ENCODE results near the gene TMEM175. TPM values are rescaled to one million over a fixed set of nuclear protein-coding genes. Genes with fewer than 3 reads are reported as not detected.

The TMEM175 gene
- total and polyA plus RNA-seq, 9 of the 15 experiments (the other 6 are each of a cell fraction or from before 2014, with no cell fraction given): 0.13 to 30.9 (median 9.4) TPM

DNA sequence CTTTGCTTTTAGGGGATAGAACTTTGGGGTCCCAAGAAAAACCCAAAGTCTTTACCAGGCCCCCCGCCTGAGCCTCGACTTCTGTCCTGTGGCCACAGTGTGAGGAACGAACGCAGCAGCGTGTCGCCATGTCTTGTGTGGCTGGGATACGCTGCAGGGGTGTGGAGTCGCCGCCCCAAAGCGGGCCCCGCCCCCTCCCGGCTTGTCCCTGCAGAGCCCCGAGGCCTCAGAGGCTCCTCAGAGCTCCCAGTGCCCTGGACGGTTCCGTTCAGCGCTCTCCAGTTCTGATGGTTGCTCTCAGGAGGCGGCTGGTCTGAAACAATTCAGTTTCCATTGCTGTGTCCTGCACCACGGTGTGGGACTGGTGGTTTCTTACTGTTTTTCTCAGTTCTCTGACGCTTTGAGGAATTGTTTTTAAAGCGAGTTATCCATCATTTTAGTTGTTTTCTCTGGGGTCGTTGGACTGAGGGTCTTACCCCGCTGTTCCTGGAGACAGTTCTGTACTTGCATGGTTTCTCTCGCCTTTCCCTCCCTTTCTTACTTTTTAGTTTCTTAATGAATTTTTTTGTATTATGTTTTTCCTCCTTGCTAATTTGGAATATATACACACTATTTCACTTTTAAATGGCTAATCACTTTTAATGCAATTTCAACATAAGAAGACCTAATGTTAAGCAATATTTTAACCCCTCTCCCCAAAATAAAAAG lies 53.0 kb downstream of the TMEM175 start (continued):
- TF ChIP-seq, protein P1, sequence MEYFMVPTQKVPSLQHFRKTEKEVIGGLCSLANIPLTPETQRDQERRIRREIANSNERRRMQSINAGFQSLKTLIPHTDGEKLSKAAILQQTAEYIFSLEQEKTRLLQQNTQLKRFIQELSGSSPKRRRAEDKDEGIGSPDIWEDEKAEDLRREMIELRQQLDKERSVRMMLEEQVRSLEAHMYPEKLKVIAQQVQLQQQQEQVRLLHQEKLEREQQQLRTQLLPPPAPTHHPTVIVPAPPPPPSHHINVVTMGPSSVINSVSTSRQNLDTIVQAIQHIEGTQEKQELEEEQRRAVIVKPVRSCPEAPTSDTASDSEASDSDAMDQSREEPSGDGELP (CRISPR knock-in tag; IDR thresholded peaks at IDR 0.05; ENCODE audit: borderline replicate concordance): peak; percentile 60; the same call in 1 of the 2 replicates
- TF ChIP-seq, protein P2, sequence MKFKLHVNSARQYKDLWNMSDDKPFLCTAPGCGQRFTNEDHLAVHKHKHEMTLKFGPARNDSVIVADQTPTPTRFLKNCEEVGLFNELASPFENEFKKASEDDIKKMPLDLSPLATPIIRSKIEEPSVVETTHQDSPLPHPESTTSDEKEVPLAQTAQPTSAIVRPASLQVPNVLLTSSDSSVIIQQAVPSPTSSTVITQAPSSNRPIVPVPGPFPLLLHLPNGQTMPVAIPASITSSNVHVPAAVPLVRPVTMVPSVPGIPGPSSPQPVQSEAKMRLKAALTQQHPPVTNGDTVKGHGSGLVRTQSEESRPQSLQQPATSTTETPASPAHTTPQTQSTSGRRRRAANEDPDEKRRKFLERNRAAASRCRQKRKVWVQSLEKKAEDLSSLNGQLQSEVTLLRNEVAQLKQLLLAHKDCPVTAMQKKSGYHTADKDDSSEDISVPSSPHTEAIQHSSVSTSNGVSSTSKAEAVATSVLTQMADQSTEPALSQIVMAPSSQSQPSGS (CRISPR knock-in tag; IDR thresholded peaks at IDR 0.05): no peak
- TF ChIP-seq POLR2A (conservative IDR thresholded peaks at IDR 0.05) (peak; percentile 76), ZNF511 (CRISPR knock-in tag; IDR thresholded peaks at IDR 0.05) (no peak)

GRCh38 chr4:986428-986878 lies 54.2 kb downstream of the TMEM175 start:
- peaks cover 25% of the 10 kb centered on the region for H3K79me2 ChIP-seq (ENCODE audit: control insufficient read depth, insufficient read depth, low read length)
- H2AFZ ChIP-seq (ENCODE audit: low read depth, low read length): peak overlapping the region; percentile 86
- DNase-seq (ENCODE audit: extremely low read depth in 1 of 4, low spot score in 3 of 4) (no peak), ATAC-seq (peak; percentile 26), FAIRE-seq (peak; percentile 82)
- no peaks in the 10 kb centered on the region; the same call in 1 of the 2 replicates for H3K9me3 ChIP-seq (replicated peaks; ENCODE audit: control insufficient read depth, insufficient read depth, low read depth, low read length)
- peak overlapping the region; percentile 68 for H3K4me3 ChIP-seq
- in situ Hi-C loops (cut with MboI): no loop called here
- BruUV-seq (replicated peaks): TSS peak; percentile 69
- intact Hi-C loops (cut with micrococcal nuclease): loop anchor here (2.0 to 10.0 kb wide), 5 partner anchors 54 to 302 kb away; partner anchors contain the start of genes GAK, SLC49A3 and TMEM175
- WGBS (ENCODE audit: insufficient coverage, low coverage, missing lambda C conversion rate): under 1% methylated on average over 14 of the region's 14 CpGs
- peak overlapping the region; percentile 79 for H3K27ac ChIP-seq (ENCODE audit: extremely low read depth, low read depth, low read length)
- H4K20me1 ChIP-seq (replicated peaks; ENCODE audit: control insufficient read depth, insufficient read depth, low read length): no peaks in the 10 kb centered on the region
- H3K9ac ChIP-seq (ENCODE audit: insufficient read depth in 1 of 2, low read depth in 2 of 2, low read length in 2 of 2): peak overlapping the region; percentile 75 to 90
- H3K9me1 ChIP-seq (ENCODE audit: control insufficient read depth, insufficient read depth, low read length): no peaks in the 10 kb centered on the region
- peaks cover 20 to 68% of the 10 kb centered on the region in 2 experiments; a peak in 4 of 5 replicates for H3K4me1 ChIP-seq (replicated peaks in 1 of 2; ENCODE audit: control insufficient read depth in 2 of 2, insufficient read depth in 2 of 2, low read length in 2 of 2)
- ChIA-PET POLR2A (interaction anchor here (0.6 to 1.6 kb wide), 8 partner anchors 7 to 83 kb away, joined by 3 to 6 read pairs (median 3); partner anchors contain the start of genes DGKQ and SLC26A1), CTCF (ENCODE audit: low intra/inter-chr PET ratio) (interaction anchor here (0.9 to 1.4 kb wide), 2 partner anchors 109 to 244 kb away, joined by 3 to 5 read pairs; no protein-coding TSS in a partner anchor)
- H3K27me3 ChIP-seq (ENCODE audit: control insufficient read depth in 2 of 2, insufficient read depth in 2 of 2, low read length in 2 of 2): no peaks in the 10 kb centered on the region
- H3K4me2 ChIP-seq (ENCODE audit: insufficient read depth, low read length): peak overlapping the region; percentile 85
- peaks cover 16% of the 10 kb centered on the region; the same call in 1 of the 3 replicates for H3K36me3 ChIP-seq (ENCODE audit: control insufficient read depth, insufficient read depth, low read length)
- TF ChIP-seq ELF1 (tag; IDR thresholded peaks at IDR 0.05): no peak
- peak; percentile 48; the same call in 1 of the 2 replicates for TF ChIP-seq HLTF (IDR thresholded peaks at IDR 0.05)
- peak; percentile 53; the same call in 1 of the 2 replicates for TF ChIP-seq GABPB1 (CRISPR knock-in tag; IDR thresholded peaks at IDR 0.05)
- no peak for TF ChIP-seq ZNF75A (CRISPR knock-in tag; IDR thresholded peaks at IDR 0.05)
- peak; percentile 24; the same call in 1 of the 2 replicates for TF ChIP-seq PML (IDR thresholded peaks at IDR 0.05; ENCODE audit: low read length)
- no peak for TF ChIP-seq ZNF699 (CRISPR knock-in tag; IDR thresholded peaks at IDR 0.05; ENCODE audit: insufficient replicate concordance)
- TF ChIP-seq, protein P3, sequence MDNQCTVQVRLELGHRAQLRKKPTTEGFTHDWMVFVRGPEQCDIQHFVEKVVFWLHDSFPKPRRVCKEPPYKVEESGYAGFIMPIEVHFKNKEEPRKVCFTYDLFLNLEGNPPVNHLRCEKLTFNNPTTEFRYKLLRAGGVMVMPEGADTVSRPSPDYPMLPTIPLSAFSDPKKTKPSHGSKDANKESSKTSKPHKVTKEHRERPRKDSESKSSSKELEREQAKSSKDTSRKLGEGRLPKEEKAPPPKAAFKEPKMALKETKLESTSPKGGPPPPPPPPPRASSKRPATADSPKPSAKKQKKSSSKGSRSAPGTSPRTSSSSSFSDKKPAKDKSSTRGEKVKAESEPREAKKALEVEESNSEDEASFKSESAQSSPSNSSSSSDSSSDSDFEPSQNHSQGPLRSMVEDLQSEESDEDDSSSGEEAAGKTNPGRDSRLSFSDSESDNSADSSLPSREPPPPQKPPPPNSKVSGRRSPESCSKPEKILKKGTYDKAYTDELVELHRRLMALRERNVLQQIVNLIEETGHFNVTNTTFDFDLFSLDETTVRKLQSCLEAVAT (IDR thresholded peaks at IDR 0.05): peak in 1 of 2 experiments; percentile 78; a peak in 1 of 4 replicates
- TF ChIP-seq ILK (tag; IDR thresholded peaks at IDR 0.05; ENCODE audit: borderline replicate concordance, low read depth): no peak

Measured in K562 (cell line).